ENCODE measurements around the gene TTC9.

The TTC9 gene

DNA sequence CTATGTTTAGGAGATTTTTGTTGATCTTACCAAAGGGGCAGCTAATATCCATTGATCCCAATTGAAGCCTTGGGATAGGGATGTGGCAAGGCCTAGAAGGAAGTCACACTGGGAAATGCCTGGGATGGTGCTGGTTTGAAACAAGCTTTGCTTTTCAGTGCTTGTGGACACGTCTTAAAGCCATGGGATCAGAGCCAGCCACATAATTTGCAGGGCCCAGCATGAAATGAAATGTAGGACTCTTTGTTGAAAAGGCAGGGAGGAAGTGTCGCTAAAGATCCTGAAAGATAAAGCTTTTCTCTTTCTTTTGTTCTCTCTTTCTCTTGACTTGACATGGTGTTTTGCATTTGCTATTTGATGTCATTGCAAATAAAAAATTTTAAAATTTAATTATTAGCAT, 5.0 kb downstream of the TTC9 start:
- DNase-seq, result no peak

GRCh38 chr14:70648346-70648745, 6.6 kb downstream of the TTC9 start:
- no peak for DNase-seq

GRCh38 chr14:70649803-70650202, 8.1 kb downstream of the TTC9 start:
- no peak for DNase-seq

DNA sequence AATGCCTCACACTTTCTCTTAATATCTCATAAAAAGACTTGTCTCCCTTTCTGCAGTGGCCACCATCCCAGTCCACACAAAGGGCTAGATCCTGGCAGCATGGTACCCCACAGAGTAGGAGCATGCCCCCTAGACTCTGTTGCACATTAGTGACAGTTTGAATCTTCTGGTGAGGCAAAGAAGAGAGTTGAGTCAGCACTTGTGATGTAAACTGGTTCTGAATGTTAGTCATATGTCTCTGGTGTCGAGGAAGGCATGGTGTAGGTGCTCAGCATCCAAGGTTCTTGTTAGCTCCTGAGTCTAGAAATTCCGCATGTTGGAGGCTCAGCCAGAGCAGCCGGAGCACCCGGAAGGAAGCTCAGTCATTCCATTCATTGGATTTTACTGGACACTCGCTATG, 9.8 kb downstream of the TTC9 start:
- DNase-seq, result no peak

DNA sequence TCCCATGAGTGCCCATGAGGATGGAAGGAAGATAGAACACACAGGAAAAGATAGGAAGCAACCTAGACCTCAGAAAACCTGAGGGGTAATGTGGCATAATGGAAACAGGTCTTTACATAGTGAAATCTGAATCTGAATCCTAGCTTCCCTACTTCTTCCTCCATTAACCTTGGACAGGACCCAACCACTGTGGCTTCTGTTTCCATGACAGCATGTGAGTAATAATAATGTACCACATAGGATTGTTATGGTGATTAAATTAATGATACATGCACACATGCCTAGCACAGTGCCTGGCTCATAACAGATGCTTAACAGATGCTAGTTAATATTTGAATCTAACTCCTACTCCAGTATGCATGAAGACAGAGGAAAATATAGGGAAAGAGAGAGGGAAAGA, 11.2 kb downstream of the TTC9 start:
- DNase-seq, result no peak

DNA sequence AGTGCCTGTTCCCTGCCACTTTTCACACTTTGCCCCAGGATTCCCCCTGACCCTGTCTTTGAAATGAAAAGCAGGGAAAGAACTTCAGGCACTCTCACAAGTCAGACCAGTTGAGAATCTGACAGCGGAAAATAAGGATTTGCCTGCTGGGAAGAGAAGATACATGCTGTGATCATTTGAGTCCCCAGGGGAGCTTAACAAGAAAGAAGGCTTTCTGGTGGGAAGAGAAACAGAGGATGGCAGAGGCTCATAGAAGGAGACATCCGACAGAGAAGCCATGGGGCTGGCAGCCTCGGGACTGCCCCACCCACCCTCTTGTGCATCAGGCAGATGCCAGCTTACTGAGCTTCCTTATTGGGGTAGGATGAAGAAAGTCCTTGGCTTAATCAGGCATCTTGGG, 11.9 kb downstream of the TTC9 start:
- no peak for DNase-seq

DNA sequence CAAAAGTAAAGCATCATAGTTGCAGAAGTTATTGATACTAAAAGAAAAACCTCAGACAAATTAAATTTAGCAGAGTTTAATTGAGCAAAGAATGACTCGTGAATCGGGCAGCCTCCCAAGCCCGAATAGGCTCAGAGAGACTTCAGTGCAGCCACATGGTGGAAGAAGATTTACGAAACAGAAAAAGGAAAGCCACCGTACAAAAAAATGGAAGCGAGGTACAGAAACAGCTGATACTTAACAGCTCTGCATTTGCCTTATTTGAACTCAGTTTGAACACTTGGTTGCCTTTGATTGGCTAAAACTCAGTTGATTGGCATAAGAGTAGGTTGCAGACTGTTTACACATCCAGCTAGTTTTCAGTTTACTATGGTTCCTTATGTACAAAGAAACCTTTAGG, 12.9 kb downstream of the TTC9 start:
- DNase-seq, result no peak

DNA sequence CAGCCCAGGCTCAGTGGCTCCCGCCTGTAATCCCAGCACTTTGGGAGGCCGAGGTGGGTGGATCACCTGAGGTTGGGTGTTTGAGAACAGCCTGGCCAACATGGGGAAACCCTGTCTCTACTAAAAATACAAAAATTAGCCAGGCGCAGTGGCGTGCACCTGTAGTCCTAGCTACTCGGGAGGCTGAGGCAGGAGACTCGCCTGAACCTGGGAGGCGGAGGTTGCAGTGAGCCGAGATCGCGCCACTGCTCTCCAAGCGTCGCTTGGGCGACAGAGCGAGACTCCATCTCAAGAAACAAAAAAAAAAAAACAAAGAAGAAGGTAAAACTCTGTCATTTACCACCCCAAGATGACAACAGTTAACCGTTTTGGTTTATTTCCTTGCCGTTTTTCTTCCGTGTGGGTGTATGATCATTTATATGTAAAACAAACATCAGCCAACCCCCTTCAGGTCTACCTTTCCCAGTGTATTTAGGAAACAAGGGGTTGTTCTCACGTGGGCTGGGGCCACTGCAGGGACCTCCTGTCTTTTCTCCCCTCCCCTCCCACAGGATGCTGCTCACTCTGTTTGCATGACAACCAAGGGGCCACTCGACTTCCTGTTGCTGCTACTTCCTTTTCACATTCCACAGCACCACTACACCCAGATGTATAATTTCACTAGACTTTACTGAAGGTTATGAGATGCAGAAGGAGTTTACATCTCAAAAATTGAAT, 13.6 kb downstream of the TTC9 start:
- no peak for DNase-seq

GRCh38 chr14:70658899-70659298, 17.2 kb downstream of the TTC9 start:
- no peak for DNase-seq

- no peak for DNase-seq
Observed at GRCh38 chr14:70660967-70661893, 19.5 kb downstream of the TTC9 start.

GRCh38 chr14:70662080-70662479, 20.4 kb downstream of the TTC9 start:
- DNase-seq, result no peak

DNA sequence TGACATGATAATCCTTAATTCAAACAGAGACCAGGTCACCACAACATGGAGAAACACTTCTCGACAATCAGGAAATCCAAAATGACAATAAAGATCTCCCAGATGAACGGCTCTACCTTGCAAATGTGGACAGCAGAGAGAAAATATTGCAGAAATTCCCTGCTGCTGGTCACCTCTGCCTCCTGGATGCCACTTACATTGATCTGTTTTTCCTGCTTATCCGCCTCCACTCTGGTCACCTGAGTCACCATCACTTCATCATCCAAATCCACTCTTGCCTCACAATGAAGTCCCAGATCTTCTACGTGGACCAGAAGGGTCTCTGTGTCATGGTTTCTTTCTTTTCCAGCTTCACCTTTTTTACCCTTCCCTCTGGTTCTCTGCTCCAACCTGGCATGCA, 21.1 kb downstream of the TTC9 start:
- DNase-seq, result no peak

DNA sequence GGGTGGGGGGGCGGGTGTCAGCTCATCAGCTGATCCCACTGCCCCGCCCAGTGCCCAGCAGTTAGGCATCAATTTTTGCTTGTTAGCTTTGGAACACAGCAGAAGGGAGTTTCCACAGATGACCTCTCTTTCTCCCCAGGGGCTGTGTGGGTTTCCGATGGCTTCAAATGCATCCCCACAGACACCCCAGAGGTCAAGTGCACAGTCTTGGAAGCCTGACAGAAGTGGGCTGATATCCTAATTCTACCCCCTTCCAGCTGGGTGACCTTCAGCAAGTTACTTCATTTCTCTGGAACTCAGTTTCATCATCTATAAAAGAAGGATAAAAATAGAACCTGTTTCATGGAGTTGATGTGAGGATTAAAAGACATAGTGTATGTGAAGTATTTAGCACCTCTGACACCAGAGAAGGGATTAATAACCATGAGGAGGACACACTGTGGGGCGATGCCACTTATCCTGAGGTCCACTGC, 22.0 kb downstream of the TTC9 start:
- DNase-seq, result no peak

DNA sequence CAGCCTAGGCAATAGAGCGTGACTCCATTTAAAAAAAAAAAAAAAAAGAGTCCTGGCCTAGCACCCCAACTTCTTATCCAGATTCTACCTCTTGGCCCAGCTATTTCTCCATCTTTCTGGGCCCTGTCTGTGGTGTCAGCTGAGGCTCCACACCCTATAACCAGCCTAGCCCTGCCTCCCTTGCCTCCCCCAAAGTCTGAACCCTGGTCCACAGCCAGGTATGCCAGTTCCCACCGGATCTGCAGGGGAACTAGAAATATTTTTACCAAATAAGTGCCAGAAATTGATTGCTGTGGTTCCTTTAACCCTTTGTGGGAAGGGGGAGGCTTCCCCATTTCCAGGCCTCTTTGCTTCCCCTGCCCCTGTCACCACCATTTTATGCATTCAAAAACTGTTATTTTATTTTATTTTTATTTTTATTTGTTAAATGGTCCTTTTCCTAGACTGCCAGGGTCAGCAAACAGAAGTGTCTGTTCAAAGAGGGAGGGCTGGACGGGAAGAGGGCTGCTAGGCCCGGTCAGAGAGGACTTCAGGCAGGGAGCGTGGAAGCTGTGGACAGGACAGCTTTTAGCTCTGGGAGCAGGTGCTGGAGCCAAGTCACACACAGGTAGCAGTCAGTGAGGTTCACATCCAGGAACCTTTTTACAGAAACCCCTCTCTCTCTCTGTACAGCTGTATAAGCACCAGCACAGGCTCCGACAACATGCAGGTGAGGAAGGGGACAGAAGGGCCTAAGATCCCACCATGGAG, 23.2 kb downstream of the TTC9 start:
- no peak for DNase-seq

- no peak for DNase-seq
Observed at GRCh38 chr14:70665448-70666360, 24.0 kb downstream of the TTC9 start.

DNA sequence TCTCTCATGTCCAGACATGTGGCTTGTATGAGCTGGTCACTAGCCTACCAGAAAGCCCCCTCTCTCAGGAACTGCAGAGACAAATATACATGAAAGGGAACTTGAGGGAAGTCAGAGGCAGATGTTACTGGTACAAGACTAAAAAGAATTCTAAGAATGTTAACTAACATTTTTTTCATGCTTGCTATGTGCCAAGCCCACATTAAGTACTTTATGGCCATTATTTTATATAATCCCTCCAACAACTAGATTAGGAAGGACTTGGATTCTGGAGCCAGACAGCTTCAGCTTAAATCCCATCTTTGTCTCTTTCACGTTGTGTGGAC, 24.6 kb downstream of the TTC9 start:
- DNase-seq, result no peak

GRCh38 chr14:70670992-70671651, 29.4 kb downstream of the TTC9 start:
- no peak for DNase-seq

DNA sequence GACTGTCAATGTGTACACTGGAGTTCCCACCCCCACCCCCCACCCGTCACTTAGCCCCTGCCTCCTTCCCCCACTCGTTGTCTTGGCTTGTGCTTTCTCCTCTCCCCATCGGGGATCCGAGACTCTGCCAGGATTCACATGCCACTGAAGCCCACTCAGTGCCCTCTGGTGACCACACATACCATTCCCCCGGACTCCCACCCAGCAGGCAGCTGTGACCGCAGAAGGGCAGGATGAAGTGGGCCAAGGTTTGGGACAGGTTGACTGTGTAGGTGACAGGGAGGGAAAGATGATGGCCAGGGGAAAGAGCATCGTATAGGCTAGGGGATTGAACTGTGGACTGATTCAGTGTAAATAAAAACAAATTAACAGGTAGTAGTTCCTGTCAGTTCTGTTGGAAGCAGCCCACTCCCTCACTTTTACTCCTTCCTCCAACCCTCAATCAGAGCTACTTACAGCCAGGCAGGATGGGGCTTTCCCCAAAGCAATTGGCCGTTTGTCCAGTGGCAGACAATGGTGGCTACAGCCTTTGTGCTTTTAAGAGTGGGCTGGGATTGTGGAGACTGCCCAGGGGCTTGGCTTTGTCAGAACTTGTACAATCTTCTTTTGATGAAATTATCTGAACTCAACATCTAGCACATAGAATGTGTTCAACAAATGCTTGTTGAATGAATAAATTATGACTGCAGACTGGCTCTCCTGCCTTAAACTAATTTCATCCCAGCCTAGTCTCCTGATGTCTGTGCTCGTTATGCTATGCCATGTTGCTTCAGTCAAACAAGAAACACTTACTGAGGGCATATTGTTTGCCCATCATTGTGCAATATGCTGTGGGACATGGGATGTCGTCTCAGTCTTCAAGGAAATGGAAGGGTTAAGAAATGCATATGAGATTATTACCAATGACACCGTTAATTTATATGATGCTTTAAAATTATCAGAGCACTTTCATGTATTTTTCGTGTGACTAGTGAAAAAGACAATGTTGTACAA, 30.2 kb downstream of the TTC9 start:
- DNase-seq, result no peak

DNA sequence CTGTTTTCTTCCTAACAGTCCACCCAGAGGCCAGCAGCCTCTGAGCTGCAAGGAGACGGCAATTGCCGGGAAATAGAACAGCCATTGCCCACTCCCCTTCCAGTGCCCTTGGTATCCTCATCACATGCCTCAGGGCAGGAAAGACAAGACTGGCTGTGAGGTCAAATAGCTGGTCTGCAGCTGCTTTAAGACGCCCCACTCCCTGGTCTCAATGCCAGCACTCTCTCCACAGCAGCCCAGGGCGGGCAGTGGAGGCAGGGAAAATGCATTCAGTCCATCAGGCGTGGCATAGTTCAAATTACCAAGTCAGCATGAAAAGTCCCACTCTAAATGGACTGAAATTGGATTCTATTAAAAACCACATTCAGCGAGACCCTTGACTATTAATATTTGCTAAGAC, 35.6 kb downstream of the TTC9 start:
- DNase-seq, result no peak

DNA sequence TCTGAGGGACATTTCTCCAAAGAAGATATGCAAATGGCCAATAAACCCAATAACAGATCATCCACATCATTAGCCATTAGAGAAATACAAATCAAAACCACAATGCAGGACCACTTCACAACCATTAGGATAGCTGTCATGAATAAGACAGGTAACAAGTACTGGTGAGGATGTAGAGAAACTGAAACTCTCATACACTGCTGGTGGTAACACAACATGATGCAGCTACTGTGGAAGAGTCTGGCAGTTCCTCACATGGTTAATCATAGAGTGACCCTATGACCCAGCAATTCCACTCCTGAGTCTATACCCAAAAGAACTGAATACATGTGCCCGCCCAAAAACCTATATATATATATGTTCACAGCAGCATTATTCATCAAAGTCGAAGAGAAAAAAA, 39.0 kb downstream of the TTC9 start:
- DNase-seq, result no peak

DNA sequence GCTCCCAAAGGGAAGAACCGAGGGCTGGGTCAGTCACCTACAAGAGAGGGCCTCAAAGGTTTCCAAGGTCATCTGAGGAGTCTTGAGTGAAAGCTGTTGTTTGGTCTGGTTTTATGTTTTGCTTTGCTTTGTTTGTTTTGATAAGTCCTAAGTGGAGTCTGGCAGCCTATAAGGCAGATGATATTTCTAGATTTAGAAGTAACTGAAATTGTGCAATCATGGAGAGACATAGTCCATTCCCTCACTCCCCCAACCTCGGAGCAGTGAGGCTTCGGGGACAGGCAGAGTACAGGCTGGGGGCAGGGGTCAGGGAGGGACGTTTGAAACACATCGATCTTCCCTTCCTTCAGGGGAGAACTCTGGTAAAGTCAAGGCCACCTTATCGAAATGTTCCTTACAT, 42.3 kb downstream of the TTC9 start:
- no peak for DNase-seq
